K562 (cell line): Measurements from ENCODE around the gene POLR3GL. TPM values are rescaled to one million over a fixed set of nuclear protein-coding genes. Genes with fewer than 3 reads are reported as not detected.

ENCODE experiments used
- CBX1 ChIP-seq: sonication (generic); IDR thresholded peaks from 2 replicates; pipeline ENCODE4 v1.6.1; 2016; ENCODE audit warnings: antibody characterized with exemption, low read depth, mild to moderate bottlenecking
- CEBPG ChIP-seq, 3 experiments: fragments of 200-800 bp in 1 of 3; sonication (Bioruptor generic) in 1 of 3; sonication (generic) in 1 of 3; formaldehyde crosslinking in 1 of 3; IDR thresholded peaks in 2 of 3; conservative IDR thresholded peaks in 1 of 3; 2 replicates each; pipeline versions ENCODE4 v1.6.1 to v1.8.0; 2016 to 2022; ENCODE audit warnings: missing compliant biosample characterization in 2 of 3, missing genetic modification characterization in 2 of 3, mild to moderate bottlenecking in 1 of 3, missing genetic modification reagents in 1 of 3
- CTBP1 ChIP-seq: fragments of 450-650 bp; IDR thresholded peaks from 2 replicates; pipeline ENCODE4 v1.6.1; 2016; ENCODE audit warnings: borderline replicate concordance
- EGR1 ChIP-seq: fragments of 450-650 bp; conservative IDR thresholded peaks from 2 replicates; pipeline ENCODE4 v1.6.1; 2017; ENCODE audit warnings: mild to moderate bottlenecking
- GABPA ChIP-seq: fragments of 200-800 bp; sonication (Bioruptor generic); conservative IDR thresholded peaks from 2 replicates; pipeline ENCODE4 v1.6.1; 2016; ENCODE audit warnings: low read depth, missing genetic modification characterization, missing compliant biosample characterization
- HNRNPLL ChIP-seq: fragments of 200-400 bp; formaldehyde crosslinking; IDR thresholded peaks from 2 replicates; pipeline ENCODE4 v1.6.1; 2017; ENCODE audit warnings: low read length, low read depth, mild to moderate bottlenecking; ENCODE audit not compliant: poor library complexity, severe bottlenecking
- IFI16 ChIP-seq: fragments of 250-450 bp; sonication (Bioruptor Pico); IDR thresholded peaks from 2 replicates; pipeline ENCODE4 v2.1.2; 2022; ENCODE audit warnings: mild to moderate bottlenecking, inconsistent platforms
- KAT7 ChIP-seq: sonication (generic); formaldehyde crosslinking; IDR thresholded peaks from 2 replicates; pipeline ENCODE4 v1.8.0; 2022; ENCODE audit warnings: missing genetic modification reagents, mild to moderate bottlenecking, borderline replicate concordance
- NEUROD1 ChIP-seq: fragments of 150-350 bp; IDR thresholded peaks from 2 replicates; pipeline ENCODE4 v1.6.1; 2014; ENCODE audit warnings: borderline replicate concordance, low read length, low read depth; ENCODE audit not compliant: partially characterized antibody
- NFIX ChIP-seq: fragments of 250-450 bp; sonication (Bioruptor Pico); IDR thresholded peaks from 2 replicates; pipeline ENCODE4 v1.4.0; 2020; ENCODE audit warnings: low read depth, mild to moderate bottlenecking, moderate library complexity
- POLR2AphosphoS2 ChIP-seq: IDR thresholded peaks from 2 replicates; pipeline ENCODE4 v1.6.1; 2012; ENCODE audit warnings: low read length, improper control_type of control experiment
- RBM34 ChIP-seq: fragments of 200-400 bp; formaldehyde crosslinking; IDR thresholded peaks from 2 replicates; pipeline ENCODE4 v1.6.1; 2018; ENCODE audit warnings: low read length, borderline replicate concordance; ENCODE audit not compliant: insufficient read depth
- TAF1 ChIP-seq: IDR thresholded peaks from 2 replicates; pipeline ENCODE4 v1.6.1; 2011; ENCODE audit warnings: mild to moderate bottlenecking, low read length, moderate library complexity; ENCODE audit not compliant: insufficient read depth, control insufficient read depth, severe bottlenecking; ENCODE audit errors: extremely low read depth
- TAF9B ChIP-seq: fragments of 450-650 bp; IDR thresholded peaks from 2 replicates; pipeline ENCODE4 v1.6.1; 2018; ENCODE audit warnings: mild to moderate bottlenecking; ENCODE audit not compliant: partially characterized antibody
- TBP ChIP-seq: optimal IDR thresholded peaks from 2 replicates; pipeline ENCODE3; 2011; ENCODE audit warnings: low read depth, low read length, improper control_type of control experiment
- TCF7 ChIP-seq: sonication (generic); IDR thresholded peaks from 2 replicates; pipeline ENCODE4 v1.6.1; 2016; ENCODE audit warnings: antibody characterized with exemption, borderline replicate concordance
- ZNF12 ChIP-seq: sonication (generic); formaldehyde crosslinking; IDR thresholded peaks from 2 replicates; pipeline ENCODE4 v1.4.0; 2020; ENCODE audit warnings: mild to moderate bottlenecking, missing genetic modification reagents
- ZNF347 ChIP-seq: fragments of 450-650 bp; formaldehyde crosslinking; IDR thresholded peaks from 2 replicates; pipeline ENCODE4 v1.4.0; 2020; ENCODE audit warnings: low read depth, mild to moderate bottlenecking, moderate library complexity
- ZNF561 ChIP-seq: fragments of 450-650 bp; formaldehyde crosslinking; conservative IDR thresholded peaks from 2 replicates; pipeline ENCODE4 v1.4.0; 2020; ENCODE audit warnings: mild to moderate bottlenecking, moderate library complexity
- ZSCAN29 ChIP-seq: fragments of 450-650 bp; IDR thresholded peaks from 2 replicates; pipeline ENCODE4 v1.6.1; 2017
- polyA plus RNA-seq, 8 experiments: library from polyadenylated mRNA; depleted of rRNA in 4 of 8; stranded (reverse) in 5 of 8; unstranded in 3 of 8; fragments of >200 nt; fragmentation: Nextera tagmentation in 2 of 8; fragmentation: Illumina TruSeq in 1 of 8; extraction: Ambion mirVana in 2 of 8; extraction: Trizol in 1 of 8; gene quantifications; 2 replicates each; pipeline versions ENCODE4 v1.2.1 to v1.2.3, GENCODE V29; 2011 to 2014; ENCODE audit warnings: inconsistent platforms in 1 of 8, missing spikeins in 1 of 8
- total RNA-seq, 7 experiments: library from RNA; depleted of rRNA in 6 of 7; stranded (reverse); fragments of >200 nt in 6 of 7; fragmentation: Illumina TruSeq in 2 of 7; extraction: Trizol in 2 of 7; gene quantifications; 2 replicates each; pipeline versions ENCODE4 v1.2.1 to v1.2.3, GENCODE V29; 2011 to 2021; ENCODE audit warnings: low replicate concordance in 1 of 7
- TF ChIP-seq, protein P1 (sequence below), 2 experiments: fragments of 450-650 bp in 1 of 2; IDR thresholded peaks; 2 replicates each; pipeline ENCODE4 v1.6.1; 2011 to 2017; ENCODE audit warnings: low read depth in 2 of 2, antibody characterized with exemption in 1 of 2, borderline replicate concordance in 1 of 2, low read length in 1 of 2, mild to moderate bottlenecking in 1 of 2, mixed read lengths in 1 of 2; ENCODE audit not compliant: control insufficient read depth in 1 of 2
- TF ChIP-seq, protein P2 (sequence below): sonication (generic); formaldehyde crosslinking; IDR thresholded peaks from 2 replicates; pipeline ENCODE4 v1.5.0; 2020; ENCODE audit warnings: missing genetic modification reagents
- TF ChIP-seq, protein P3 (sequence below): fragments of 450-650 bp; IDR thresholded peaks from 2 replicates; pipeline ENCODE4 v1.6.1; 2016; ENCODE audit warnings: low read depth, mild to moderate bottlenecking, moderate library complexity

Gene POLR3GL
- total and polyA plus RNA-seq, 9 of the 15 experiments (the other 6 are each of a cell fraction or from before 2014, with no cell fraction given) = 14.6 to 48.4 (median 38.2) TPM

DNA sequence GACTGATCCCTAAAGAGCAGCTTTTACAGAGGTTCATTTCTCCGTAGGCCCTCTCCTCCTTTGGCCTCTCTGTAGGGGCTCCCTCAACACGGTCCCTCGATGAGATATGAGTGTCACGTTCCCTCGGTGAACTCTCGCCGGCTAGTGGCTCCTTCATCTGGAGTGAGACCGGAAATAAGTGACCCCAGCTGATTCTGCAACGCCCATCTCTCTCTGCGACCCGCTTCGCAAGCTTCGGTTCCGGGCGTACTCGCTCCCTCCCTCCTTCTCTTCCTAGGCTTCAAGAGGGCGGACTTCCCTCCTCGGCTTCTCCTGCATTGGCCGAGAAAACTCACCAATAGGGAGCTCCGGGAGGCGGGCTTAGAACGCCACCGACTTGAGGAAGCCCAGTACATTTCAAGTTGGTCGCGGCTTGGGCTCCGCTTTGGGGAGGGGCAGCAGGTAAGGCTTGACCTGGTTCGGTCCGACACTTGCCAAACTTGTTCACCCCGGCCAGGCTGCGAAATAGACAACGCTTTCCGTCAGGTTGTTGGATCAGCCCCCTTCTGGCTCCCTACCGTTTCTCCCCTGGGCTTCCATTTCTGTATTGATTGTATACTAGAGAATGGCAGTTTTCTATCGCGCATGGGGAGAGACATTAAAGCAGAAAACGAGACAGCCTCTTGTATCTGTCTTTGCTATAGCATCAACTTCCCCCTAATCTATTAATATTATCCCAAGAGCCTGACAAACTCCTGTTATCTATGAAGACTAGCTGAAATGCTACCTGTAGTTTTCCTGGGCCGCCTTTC is at the start of gene POLR3GL, which contains the start of gene ANKRD34A (continued):
- peak; percentile 44; the same call in 1 of the 2 replicates for TF ChIP-seq CTBP1
- TF ChIP-seq EGR1 = no peak
- TF ChIP-seq GABPA = peak; percentile 86
- no peak for TF ChIP-seq IFI16 (CRISPR knock-in tag)
- TF ChIP-seq TCF7 = peak; percentile 45; the same call in 1 of the 2 replicates
- no peak for TF ChIP-seq NFIX (CRISPR knock-in tag)
- TF ChIP-seq, protein P1, sequence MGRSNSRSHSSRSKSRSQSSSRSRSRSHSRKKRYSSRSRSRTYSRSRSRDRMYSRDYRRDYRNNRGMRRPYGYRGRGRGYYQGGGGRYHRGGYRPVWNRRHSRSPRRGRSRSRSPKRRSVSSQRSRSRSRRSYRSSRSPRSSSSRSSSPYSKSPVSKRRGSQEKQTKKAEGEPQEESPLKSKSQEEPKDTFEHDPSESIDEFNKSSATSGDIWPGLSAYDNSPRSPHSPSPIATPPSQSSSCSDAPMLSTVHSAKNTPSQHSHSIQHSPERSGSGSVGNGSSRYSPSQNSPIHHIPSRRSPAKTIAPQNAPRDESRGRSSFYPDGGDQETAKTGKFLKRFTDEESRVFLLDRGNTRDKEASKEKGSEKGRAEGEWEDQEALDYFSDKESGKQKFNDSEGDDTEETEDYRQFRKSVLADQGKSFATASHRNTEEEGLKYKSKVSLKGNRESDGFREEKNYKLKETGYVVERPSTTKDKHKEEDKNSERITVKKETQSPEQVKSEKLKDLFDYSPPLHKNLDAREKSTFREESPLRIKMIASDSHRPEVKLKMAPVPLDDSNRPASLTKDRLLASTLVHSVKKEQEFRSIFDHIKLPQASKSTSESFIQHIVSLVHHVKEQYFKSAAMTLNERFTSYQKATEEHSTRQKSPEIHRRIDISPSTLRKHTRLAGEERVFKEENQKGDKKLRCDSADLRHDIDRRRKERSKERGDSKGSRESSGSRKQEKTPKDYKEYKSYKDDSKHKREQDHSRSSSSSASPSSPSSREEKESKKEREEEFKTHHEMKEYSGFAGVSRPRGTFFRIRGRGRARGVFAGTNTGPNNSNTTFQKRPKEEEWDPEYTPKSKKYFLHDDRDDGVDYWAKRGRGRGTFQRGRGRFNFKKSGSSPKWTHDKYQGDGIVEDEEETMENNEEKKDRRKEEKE (IDR thresholded peaks at IDR 0.05; ENCODE audit: borderline replicate concordance in 1 of 2, control insufficient read depth in 1 of 2, low read depth in 2 of 2, low read length in 1 of 2) = no peak
- no peak for TF ChIP-seq CEBPG (CRISPR knock-in tag; IDR thresholded peaks at IDR 0.05)
- no peak for TF ChIP-seq CEBPG (tag; conservative IDR thresholded peaks at IDR 0.05 in 1 of 2, IDR thresholded peaks at IDR 0.05 in 1 of 2)
- TF ChIP-seq ZNF347 (CRISPR knock-in tag) = no peak
- peak; percentile 20 for TF ChIP-seq NEUROD1
- TF ChIP-seq, protein P2, sequence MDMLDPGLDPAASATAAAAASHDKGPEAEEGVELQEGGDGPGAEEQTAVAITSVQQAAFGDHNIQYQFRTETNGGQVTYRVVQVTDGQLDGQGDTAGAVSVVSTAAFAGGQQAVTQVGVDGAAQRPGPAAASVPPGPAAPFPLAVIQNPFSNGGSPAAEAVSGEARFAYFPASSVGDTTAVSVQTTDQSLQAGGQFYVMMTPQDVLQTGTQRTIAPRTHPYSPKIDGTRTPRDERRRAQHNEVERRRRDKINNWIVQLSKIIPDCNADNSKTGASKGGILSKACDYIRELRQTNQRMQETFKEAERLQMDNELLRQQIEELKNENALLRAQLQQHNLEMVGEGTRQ (CRISPR knock-in tag) = no peak
- 0 out of 2 replicates have a peak, but pooled peaks have one; percentile 61 for TF ChIP-seq CBX1
- no peak for TF ChIP-seq ZNF561 (CRISPR knock-in tag)
- peak; percentile 79 for TF ChIP-seq TAF9B
- peak; percentile 92 for TF ChIP-seq TAF1
- peak; percentile 46; the same call in 1 of the 2 replicates for TF ChIP-seq ZNF12 (CRISPR knock-in tag)
- peak; percentile 63; the same call in 1 of the 2 replicates for TF ChIP-seq KAT7 (CRISPR knock-in tag)
- TF ChIP-seq ZSCAN29 = no peak
- peak; percentile 68; the same call in 1 of the 2 replicates for TF ChIP-seq POLR2AphosphoS2
- peak; percentile 78 for TF ChIP-seq TBP
- TF ChIP-seq HNRNPLL = peak; percentile 67
- TF ChIP-seq, protein P3, sequence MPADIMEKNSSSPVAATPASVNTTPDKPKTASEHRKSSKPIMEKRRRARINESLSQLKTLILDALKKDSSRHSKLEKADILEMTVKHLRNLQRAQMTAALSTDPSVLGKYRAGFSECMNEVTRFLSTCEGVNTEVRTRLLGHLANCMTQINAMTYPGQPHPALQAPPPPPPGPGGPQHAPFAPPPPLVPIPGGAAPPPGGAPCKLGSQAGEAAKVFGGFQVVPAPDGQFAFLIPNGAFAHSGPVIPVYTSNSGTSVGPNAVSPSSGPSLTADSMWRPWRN = no peak
- no peak for TF ChIP-seq RBM34
